NCI-H2196 treated with DMSO at 0.1 percent for 48 hours (cell line): ENCODE results near the gene ZKSCAN4.

Experiments used
- DNase-seq: peaks from one replicate; lab custom pipeline; 2025; ENCODE audit not compliant: unreplicated experiment; lab: John Stamatoyannopoulos, UW

Gene ZKSCAN4

GRCh38 chr6:28209753-28210535 lies 42.1 kb downstream of the ZKSCAN4 start:
- no peak for DNase-seq

- DNase-seq = no peak
Observed at GRCh38 chr6:28208111-28208659, 43.9 kb downstream of the ZKSCAN4 start.

GRCh38 chr6:28207510-28208110 lies 44.5 kb downstream of the ZKSCAN4 start:
- DNase-seq = no peak

- no peak for DNase-seq
Observed at GRCh38 chr6:28206928-28207509, 45.0 kb downstream of the ZKSCAN4 start.

DNA sequence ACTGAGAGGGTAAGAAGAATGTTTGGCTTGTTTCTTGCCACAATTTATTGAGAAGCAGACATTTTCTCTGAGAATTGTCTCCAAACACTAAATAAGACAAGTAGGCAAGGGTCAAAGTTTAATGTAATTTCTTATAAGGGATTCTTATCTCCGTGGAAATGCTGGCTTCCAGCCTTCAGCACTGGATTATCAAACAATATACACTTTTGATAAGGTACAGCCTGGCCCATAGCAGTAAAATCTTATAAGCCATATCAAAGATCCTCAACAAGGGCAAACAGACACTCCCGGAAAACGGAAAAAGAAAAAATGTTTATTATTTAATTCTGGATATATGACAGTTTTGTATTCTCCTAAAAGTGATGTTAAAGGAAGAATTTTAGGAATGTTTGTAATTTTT lies 45.5 kb downstream of the ZKSCAN4 start:
- no peak for DNase-seq

DNA sequence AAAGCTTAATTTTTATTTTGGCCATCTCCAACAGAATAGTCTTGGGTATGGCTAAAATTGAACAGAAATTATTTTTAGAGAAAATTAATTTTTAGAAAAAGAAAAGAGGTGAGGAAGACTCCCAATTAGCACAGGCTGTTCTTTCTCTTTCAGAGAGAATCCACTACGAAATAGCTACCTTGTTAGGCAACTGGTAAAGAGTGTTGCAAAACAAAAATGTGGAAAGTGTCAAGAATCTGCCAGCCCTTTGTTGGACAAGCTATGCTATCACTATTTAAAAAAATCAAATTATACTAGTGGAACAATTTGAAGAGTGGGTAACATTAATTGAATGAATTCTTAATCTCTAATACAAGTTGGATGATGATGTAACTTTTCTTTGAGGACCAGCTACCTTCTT lies 46.2 kb downstream of the ZKSCAN4 start:
- DNase-seq = no peak

GRCh38 chr6:28203201-28203600 lies 48.9 kb downstream of the ZKSCAN4 start:
- no peak for DNase-seq

DNA sequence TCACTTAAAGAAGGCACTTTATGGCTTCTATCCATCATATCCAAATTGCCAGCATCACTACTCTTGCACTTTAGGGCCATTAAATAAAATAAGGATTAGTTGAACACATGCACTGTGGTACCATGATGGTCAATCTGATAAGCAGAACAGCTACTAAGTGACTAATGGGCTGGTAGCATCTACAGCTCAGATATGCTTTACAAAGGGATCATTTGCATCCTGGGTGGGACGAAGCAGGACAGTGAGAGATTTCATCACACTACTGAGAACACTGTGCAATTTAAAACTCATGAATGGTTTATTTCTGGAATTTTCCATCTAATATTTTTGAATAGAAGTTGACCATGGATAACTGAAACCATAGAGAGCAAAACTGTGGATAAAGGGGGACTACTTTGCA lies 52.0 kb downstream of the ZKSCAN4 start:
- no peak for DNase-seq
